Esophagus muscularis mucosa (tissue), 4 donors: ENCODE measurements around the gene FOXN3. TPM values are rescaled to one million over a fixed set of nuclear protein-coding genes. Genes with fewer than 3 reads are reported as not detected.

ENCODE experiments used
- DNase-seq: peaks from one replicate; pipeline ENCODE4 v3.0.0-alpha.2; 2017; ENCODE audit errors: extremely low spot score
- H3K27ac ChIP-seq, 4 donors: fragments of 200-600 bp; sonication (generic); replicated peaks in 1 of 4; 1 replicate in 3 of 4; 2 replicates in 1 of 4; pipeline ENCODE4 v1.5.1; 2016 to 2019; ENCODE audit warnings: mild to moderate bottlenecking in 1 of 4
- H3K27me3 ChIP-seq, 4 donors: fragments of 200-600 bp; sonication (generic); one replicate each; pipeline versions ENCODE4 v1.5.1 to v1.6.0; 2016 to 2019
- H3K36me3 ChIP-seq, 4 donors: fragments of 200-600 bp; sonication (generic); one replicate each; pipeline ENCODE4 v1.5.1; 2016 to 2019
- H3K4me1 ChIP-seq, 4 donors: fragments of 200-600 bp; sonication (generic); one replicate each; pipeline ENCODE4 v1.5.1; 2016 to 2019
- H3K4me3 ChIP-seq, 4 donors: fragments of 200-600 bp; sonication (generic); 1 replicate in 2 of 4; 2 replicates in 2 of 4; pipeline ENCODE4 v1.5.1; 2016 to 2019; ENCODE audit warnings: mild to moderate bottlenecking in 4 of 4, moderate library complexity in 1 of 4
- H3K9me3 ChIP-seq, 4 donors: fragments of 200-600 bp; sonication (generic); 1 replicate in 3 of 4; 2 replicates in 1 of 4; pipeline ENCODE4 v1.5.1; 2016 to 2019
- CTCF ChIP-seq, 3 experiments: fragments of 200-600 bp in 2 of 3; fragments of 450-650 bp in 1 of 3; sonication (generic) in 2 of 3; IDR thresholded peaks; one replicate each; pipeline ENCODE4 v1.5.1; 2017 to 2019; ENCODE audit warnings: antibody characterized with exemption in 3 of 3, mild to moderate bottlenecking in 2 of 3, moderate library complexity in 1 of 3
- EP300 ChIP-seq: sonication (generic); formaldehyde crosslinking; IDR thresholded peaks from one replicate; pipeline ENCODE4 v1.6.1; 2017; ENCODE audit warnings: antibody characterized with exemption
- POLR2A ChIP-seq: fragments of 450-650 bp; IDR thresholded peaks from one replicate; pipeline ENCODE4 v1.6.1; 2017; ENCODE audit warnings: antibody characterized with exemption, moderate library complexity, mild to moderate bottlenecking, low read depth
- POLR2AphosphoS5 ChIP-seq, 2 donors: sonication (generic); formaldehyde crosslinking; IDR thresholded peaks; one replicate each; pipeline ENCODE4 v1.6.1; 2017; ENCODE audit warnings: antibody characterized with exemption in 2 of 2
- WGBS: methylation state at CpG from one replicate; pipeline ENCODE4 v1.1.5; 2018; 5-methylcytosine and 5-hydroxymethylcytosine counted together
- intact Hi-C: fragments of 100-400 bp; cut with DNase I; formaldehyde crosslinking; loops from one replicate; pipeline ENCODE4 v1.15.1; 2023
- total RNA-seq, 4 donors: library from RNA; depleted of rRNA; stranded (reverse); fragments of >200 nt; gene quantifications; one replicate each; pipeline versions ENCODE4 v1.1.0 to v1.2.1, GENCODE V29; 2016

The FOXN3 gene
- total RNA-seq, 4 donors from 2014 or later = 114 to 180 (median 145) TPM

GRCh38 chr14:89258728-89259273 is 158.2 kb downstream of the FOXN3 start:
- no peaks in the 10 kb centered on the region for H3K27me3 ChIP-seq
- no peak overlapping the region for H3K27ac ChIP-seq
- peaks cover 26 to 52% (median 41%) of the 10 kb centered on the region in 4 donors for H3K4me1 ChIP-seq
- TF ChIP-seq EP300 = no peak
- no peak for TF ChIP-seq CTCF (IDR thresholded peaks at IDR 0.05)
- no peak for TF ChIP-seq POLR2A
- TF ChIP-seq POLR2AphosphoS5 (IDR thresholded peaks at IDR 0.05) = no peak
- intact Hi-C loops = no loop called here
- H3K36me3 ChIP-seq = no peaks in the 10 kb centered on the region
- H3K9me3 ChIP-seq = no peaks in the 10 kb centered on the region
- no peak for DNase-seq
- 88% methylated on average over 6 of the region's 6 CpGs for WGBS
- no peak overlapping the region for H3K4me3 ChIP-seq

DNA sequence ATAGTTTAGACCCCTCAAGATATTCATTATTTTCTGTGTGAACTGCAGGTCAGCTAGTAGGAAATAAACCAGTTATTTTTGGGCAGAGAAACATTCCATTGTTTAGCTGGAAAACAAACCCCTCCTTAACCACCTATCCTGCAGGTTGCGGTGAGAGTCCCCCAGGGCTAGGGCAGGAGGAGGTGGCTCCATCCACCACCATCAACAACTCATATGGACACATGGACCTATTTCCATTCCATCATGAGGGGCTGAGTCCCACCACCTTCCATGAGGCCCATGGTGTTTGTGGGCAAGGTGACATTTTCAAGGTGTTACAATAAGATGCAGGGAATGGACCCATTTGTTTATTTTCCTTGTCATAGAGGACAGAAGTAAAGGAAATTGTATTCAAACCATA is 160.1 kb downstream of the FOXN3 start:
- intact Hi-C loops = no loop called here
- 100% methylated on average over 1 of the region's 1 CpG for WGBS
- H3K36me3 ChIP-seq = no peaks in the 10 kb centered on the region
- H3K9me3 ChIP-seq = no peaks in the 10 kb centered on the region
- no peak for TF ChIP-seq POLR2AphosphoS5 (IDR thresholded peaks at IDR 0.05)
- no peak for TF ChIP-seq EP300
- TF ChIP-seq CTCF (IDR thresholded peaks at IDR 0.05) = no peak
- no peak for TF ChIP-seq POLR2A
- H3K27ac ChIP-seq = no peak overlapping the region
- H3K4me1 ChIP-seq = peaks cover 26 to 48% (median 39%) of the 10 kb centered on the region in 4 donors
- H3K4me3 ChIP-seq = no peak overlapping the region
- no peak for DNase-seq
- H3K27me3 ChIP-seq = no peaks in the 10 kb centered on the region

DNA sequence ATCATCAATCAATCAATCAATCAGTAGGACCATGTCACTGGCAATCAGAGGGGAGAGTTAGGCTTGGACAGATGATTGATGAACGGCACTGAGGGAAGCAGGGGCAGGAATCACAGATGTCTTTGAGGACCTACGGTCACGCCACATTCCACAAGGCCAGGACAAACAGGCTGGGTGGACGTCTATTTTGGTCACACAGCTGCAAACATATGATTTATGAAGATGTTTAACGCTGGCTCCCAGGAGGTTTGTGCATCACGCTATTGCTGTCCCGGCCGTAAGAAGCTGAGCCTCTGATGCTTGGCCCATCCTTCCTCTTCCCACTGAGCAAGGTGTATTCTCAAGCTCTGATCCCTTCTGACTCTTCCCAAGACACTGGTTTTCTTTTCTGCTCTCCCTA is 160.8 kb downstream of the FOXN3 start:
- H3K4me3 ChIP-seq = no peak overlapping the region
- peaks cover 26 to 54% (median 37%) of the 10 kb centered on the region in 4 donors for H3K4me1 ChIP-seq
- H3K9me3 ChIP-seq = no peaks in the 10 kb centered on the region
- WGBS = 67% methylated on average over 8 of the region's 8 CpGs
- TF ChIP-seq CTCF (IDR thresholded peaks at IDR 0.05) (no peak), POLR2A (no peak), POLR2AphosphoS5 (IDR thresholded peaks at IDR 0.05) (peak in 1 of 2 donors; percentile 32)
- no peaks in the 10 kb centered on the region for H3K27me3 ChIP-seq
- no peak for DNase-seq
- intact Hi-C loops = no loop called here
- no peaks in the 10 kb centered on the region for H3K36me3 ChIP-seq
- H3K27ac ChIP-seq = no peak overlapping the region

DNA sequence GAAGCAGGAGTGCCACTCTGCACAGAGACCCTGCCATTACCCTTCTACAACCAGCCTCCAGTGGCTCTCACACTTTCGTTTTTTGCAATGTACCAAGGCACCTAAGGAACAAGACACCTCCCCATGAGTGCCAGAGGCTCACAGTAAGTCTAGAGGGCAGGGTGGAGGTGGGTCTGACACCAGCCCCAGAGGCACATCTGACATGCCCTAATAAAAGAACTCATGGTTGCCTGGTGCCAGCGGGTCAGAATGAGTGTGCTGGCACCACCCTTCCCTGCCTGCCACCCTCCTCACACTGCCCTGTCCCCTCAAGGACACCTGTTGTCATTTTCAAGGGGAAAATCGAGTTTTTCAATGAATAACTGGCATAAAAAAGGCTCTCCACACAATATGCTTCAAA is 161.2 kb downstream of the FOXN3 start:
- no peaks in the 10 kb centered on the region for H3K36me3 ChIP-seq
- no peaks in the 10 kb centered on the region for H3K9me3 ChIP-seq
- no peak overlapping the region for H3K4me3 ChIP-seq
- intact Hi-C loops = no loop called here
- peaks cover 26 to 59% (median 37%) of the 10 kb centered on the region in 4 donors for H3K4me1 ChIP-seq
- H3K27ac ChIP-seq = no peak overlapping the region
- H3K27me3 ChIP-seq = no peaks in the 10 kb centered on the region
- DNase-seq = no peak
- TF ChIP-seq CTCF (IDR thresholded peaks at IDR 0.05) (no peak), POLR2AphosphoS5 (IDR thresholded peaks at IDR 0.05) (no peak), EP300 (no peak), POLR2A (no peak)
- WGBS = 87% methylated on average over 2 of the region's 3 CpGs

DNA sequence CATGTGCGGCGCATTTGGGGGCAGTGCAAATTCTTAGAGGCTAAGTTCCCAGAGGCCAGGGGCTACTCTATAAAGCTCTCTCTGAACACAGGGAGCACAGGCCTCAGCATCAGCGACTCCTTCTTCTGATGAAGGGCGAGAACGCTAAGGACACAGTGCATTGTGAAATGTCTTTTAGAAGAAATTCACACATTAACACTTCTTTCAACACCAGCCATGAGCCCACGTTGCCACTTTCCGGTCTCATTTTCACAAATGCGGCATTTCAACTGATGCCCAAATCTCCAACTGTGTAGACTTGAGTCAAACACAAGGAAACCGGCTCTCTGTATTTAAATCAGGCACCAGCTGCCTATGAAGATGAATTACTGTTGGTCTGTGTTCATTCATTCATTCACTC is 162.0 kb downstream of the FOXN3 start:
- Histone ChIP-seq H3K27me3 (no peaks in the 10 kb centered on the region), H3K27ac (no peak overlapping the region), H3K4me3 (no peak overlapping the region), H3K4me1 (peaks cover 26 to 56% (median 32%) of the 10 kb centered on the region in 4 donors), H3K36me3 (no peaks in the 10 kb centered on the region), H3K9me3 (no peaks in the 10 kb centered on the region)
- WGBS = 95% methylated on average over 9 of the region's 9 CpGs
- intact Hi-C loops = no loop called here
- no peak for DNase-seq
- TF ChIP-seq POLR2AphosphoS5 (IDR thresholded peaks at IDR 0.05) = no peak
- TF ChIP-seq CTCF (IDR thresholded peaks at IDR 0.05) = no peak
- TF ChIP-seq EP300 = no peak
- TF ChIP-seq POLR2A = no peak
